ENCODE data around the gene ZGPAT. TPM values are rescaled to one million over a fixed set of nuclear protein-coding genes. Genes with fewer than 3 reads are reported as not detected.

ZGPAT gene
- total RNA-seq, 4 donors from 2014 or later, result 34.4 to 44.7 (median 35.9) TPM

DNA sequence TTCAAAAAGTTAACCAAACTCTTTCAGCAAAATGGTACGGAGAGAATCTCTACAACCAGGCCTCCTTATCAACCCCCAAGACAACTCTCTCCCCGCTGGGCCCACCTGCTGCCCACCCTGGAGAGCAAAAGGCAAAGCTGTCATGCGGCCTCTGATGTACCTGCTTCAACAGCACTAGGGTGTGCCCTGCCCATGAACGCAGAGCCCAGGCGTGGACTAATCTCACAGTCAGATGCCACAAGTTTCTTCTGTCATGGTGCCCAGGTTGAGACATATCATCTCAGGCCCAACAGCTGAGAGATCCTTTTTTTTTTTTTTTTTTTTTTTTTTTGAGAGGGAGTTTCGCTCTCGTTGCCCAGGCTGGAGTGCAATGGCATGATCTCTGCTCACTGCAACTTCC is 58.1 kb downstream of the ZGPAT start:
- 90% methylated on average over 7 of the region's 7 CpGs for WGBS, 2 donors
- H3K4me3 ChIP-seq (ENCODE audit: low read depth, poor library complexity, severe bottlenecking), result no peak overlapping the region
- no peak for DNase-seq (ENCODE audit: low spot score in 2 of 2)
- TF ChIP-seq, protein P1, sequence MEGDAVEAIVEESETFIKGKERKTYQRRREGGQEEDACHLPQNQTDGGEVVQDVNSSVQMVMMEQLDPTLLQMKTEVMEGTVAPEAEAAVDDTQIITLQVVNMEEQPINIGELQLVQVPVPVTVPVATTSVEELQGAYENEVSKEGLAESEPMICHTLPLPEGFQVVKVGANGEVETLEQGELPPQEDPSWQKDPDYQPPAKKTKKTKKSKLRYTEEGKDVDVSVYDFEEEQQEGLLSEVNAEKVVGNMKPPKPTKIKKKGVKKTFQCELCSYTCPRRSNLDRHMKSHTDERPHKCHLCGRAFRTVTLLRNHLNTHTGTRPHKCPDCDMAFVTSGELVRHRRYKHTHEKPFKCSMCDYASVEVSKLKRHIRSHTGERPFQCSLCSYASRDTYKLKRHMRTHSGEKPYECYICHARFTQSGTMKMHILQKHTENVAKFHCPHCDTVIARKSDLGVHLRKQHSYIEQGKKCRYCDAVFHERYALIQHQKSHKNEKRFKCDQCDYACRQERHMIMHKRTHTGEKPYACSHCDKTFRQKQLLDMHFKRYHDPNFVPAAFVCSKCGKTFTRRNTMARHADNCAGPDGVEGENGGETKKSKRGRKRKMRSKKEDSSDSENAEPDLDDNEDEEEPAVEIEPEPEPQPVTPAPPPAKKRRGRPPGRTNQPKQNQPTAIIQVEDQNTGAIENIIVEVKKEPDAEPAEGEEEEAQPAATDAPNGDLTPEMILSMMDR (IDR thresholded peaks at IDR 0.05), result no peak
- TF ChIP-seq POLR2A (IDR thresholded peaks at IDR 0.05), result no peak
- intact Hi-C loops (cut with DNase I; ENCODE audit: low total_unique reads), result no loop called here

DNA sequence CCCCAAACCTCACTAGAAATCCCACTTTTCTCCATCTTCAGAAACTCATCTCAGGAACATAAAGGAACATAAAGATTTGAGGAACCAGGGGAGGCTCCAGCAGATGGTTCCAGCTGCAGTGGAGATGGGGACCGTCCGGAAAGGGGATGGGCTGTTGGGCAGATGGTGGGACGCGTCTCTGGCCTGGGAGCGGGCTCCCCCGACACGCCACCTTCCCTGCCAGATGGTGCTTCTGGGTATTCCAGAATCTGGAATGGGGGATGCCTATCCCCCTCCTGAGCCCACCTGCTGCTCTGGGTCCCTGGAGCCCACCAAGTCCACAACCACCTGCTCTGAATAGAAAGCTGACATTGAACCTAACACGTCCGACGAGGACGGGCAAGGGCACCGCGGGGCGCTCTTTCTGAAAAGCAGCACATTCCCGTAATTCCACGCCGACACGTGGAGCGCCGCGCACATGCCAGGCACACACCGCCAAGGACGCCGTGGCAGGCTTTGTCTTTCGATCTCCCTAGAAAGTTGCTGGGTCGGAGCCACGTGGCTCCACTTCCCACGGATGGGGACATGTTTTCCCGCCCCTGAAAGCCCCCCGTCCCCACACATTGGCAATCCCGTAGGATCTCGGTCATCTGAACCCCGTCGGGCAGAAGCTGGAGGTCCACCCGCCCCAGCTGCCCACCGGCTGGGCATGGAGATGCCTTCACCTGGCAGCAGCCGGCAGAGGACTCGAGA is 59.0 kb downstream of the ZGPAT start:
- 96 to 98% methylated on average over 38 of the region's 38 CpGs for WGBS, 2 donors
- intact Hi-C loops (cut with DNase I; ENCODE audit: low total_unique reads), result no loop called here
- no peak overlapping the region for H3K4me3 ChIP-seq (ENCODE audit: low read depth, poor library complexity, severe bottlenecking)
- no peak for DNase-seq (ENCODE audit: low spot score in 2 of 2)
- no peak for TF ChIP-seq POLR2A (IDR thresholded peaks at IDR 0.05)
- TF ChIP-seq, protein P1 (IDR thresholded peaks at IDR 0.05), result no peak

DNA sequence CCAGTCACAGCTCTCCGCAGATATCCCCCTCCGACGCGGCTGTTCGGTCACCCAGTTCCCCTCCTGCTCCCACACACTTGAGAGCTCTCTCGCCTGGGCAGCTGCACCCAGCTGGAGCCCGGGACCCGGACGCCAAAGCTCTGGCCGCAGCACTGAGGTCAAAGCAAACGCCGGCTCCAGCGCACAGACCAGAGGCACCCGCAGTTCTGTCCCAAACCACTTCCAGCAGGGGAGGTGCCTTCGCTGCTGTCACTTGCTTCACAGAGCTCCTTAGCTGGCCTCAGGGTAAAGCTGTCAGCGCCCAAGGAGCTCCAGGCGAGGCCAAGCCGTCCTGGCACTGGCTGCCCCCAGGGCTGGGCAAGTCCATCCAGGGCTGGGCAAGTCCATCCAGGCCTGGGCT is 59.6 kb downstream of the ZGPAT start:
- no peak for DNase-seq (ENCODE audit: low spot score in 2 of 2)
- no peak overlapping the region for H3K4me3 ChIP-seq (ENCODE audit: low read depth, poor library complexity, severe bottlenecking)
- TF ChIP-seq, protein P1 (IDR thresholded peaks at IDR 0.05), result no peak
- TF ChIP-seq POLR2A (IDR thresholded peaks at IDR 0.05), result no peak
- WGBS, 2 donors, result 79 to 89% methylated on average over 16 to 18 of the region's 18 CpGs
- intact Hi-C loops (cut with DNase I; ENCODE audit: low total_unique reads), result no loop called here

DNA sequence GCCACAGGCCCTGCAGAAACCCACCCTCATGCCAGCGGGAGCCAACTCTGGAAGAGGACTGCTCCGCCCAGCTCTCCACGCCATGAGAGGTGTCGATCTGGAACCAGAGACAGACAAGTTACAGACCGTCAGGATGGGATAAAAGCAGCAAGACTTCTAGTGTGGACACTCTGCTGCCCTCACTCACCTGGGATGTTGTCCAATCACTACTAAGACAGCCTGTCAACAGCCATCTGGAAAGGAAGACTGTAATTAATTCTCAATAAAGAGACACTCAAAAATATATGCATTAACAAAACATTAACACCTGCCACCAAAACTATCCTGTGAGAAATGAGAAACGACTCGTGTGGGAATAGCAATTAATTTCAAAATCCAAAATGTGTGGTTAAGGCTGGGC is 60.0 kb downstream of the ZGPAT start:
- H3K4me3 ChIP-seq (ENCODE audit: low read depth, poor library complexity, severe bottlenecking), result no peak overlapping the region
- intact Hi-C loops (cut with DNase I; ENCODE audit: low total_unique reads), result no loop called here
- WGBS, 2 donors, result 83 to 89% methylated on average over 7 of the region's 7 CpGs
- DNase-seq (ENCODE audit: low spot score in 2 of 2), result no peak
- no peak for TF ChIP-seq POLR2A (IDR thresholded peaks at IDR 0.05)
- TF ChIP-seq, protein P1 (IDR thresholded peaks at IDR 0.05), result no peak

DNA sequence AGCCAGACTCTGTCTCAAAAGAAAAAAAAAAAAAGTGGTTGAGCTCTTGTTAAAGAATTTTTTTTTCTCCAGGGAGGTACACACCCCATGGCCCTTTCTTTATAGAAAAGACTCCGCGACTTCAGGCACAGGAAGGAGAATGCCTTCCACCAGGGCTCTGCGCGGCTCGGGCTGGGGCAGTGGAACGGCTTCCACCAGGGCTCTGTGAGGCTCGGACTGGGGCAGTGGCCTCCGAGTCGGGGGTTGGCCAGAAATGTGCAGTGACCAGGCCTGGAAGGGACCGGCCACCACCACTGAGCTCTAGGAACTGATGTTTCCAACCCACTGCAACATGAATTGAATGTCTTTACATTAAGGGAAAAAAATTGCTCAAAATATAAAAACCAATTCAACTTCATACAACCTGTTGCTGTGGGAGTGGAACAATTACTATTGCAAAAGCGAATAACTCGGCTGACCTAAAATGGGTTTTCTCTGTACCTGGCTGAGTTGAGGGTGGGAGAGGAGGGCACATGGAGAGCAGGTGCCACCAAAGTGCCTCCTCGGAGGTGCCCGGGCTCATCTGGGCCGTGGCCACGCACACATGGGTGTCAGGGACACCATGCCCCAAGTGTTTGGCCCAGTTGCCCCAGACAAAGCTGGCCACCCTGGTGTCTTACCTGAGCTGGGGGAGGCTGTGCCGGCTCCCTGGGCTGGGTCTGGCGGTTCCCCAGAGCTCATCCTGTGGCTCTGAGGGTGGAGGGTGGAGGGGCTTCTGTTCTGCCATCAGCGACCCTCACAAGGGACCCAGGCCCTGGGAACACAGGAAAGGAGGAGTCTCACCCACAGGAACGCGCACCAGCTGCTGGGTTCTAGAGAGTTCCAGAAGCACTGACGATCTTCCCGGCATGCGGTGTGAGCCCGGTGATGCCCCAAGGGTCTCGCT is 61.0 kb downstream of the ZGPAT start:
- DNase-seq (ENCODE audit: low spot score in 2 of 2), result no peak
- WGBS, 2 donors, result 89 to 94% methylated on average over 23 to 26 of the region's 26 CpGs
- intact Hi-C loops (cut with DNase I; ENCODE audit: low total_unique reads), result no loop called here
- TF ChIP-seq, protein P1 (IDR thresholded peaks at IDR 0.05), result no peak
- TF ChIP-seq POLR2A (IDR thresholded peaks at IDR 0.05), result no peak
- H3K4me3 ChIP-seq (ENCODE audit: low read depth, poor library complexity, severe bottlenecking), result no peak overlapping the region
